HG03565 (cell line): ENCODE results near the gene GSC2.

Experiments
- ATAC-seq: cut with Tn5 transposase; IDR thresholded peaks from one replicate; pipeline ENCODE4 v1.9.1; 2021; ENCODE audit warnings: mild to moderate bottlenecking, moderate library complexity; ENCODE audit not compliant: unreplicated experiment

Gene GSC2

DNA sequence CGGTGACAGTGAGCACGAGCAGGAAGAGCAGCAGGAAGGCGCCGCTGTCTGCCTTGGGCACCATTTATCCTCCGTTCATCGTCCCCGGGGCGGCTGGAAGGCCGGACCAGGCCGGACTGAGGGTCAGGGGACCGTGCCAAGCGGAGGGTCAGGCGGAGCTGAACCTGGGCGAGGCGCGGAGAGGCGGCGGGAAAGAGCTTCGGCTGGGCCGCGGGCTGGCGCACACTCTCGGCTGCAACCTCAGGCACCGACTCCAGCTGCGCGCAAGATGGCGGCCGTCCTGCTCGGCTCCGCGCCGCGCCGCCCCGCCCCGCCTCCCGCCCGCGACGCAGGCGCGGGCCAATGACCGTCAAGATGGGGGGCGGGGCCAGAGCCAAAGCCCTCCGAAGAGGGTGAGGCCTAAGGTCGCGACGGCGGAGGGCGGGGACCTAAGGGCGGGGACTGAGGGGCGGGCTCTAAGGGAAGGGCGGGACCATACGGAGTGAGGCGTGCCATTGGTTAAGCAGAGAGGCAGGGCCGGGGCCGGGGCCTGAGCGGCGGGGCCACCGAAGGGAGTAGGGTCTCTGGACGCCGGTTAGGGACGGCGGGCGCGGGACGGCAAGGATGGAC lies 27.8 kb downstream of the GSC2 start, which contains the start of gene DGCR2:
TSS of gene DGCR2 (minus strand) at position 270 of the 609 bp plus-strand sequence. CDS start at position 64, 206 bp downstream.
- ATAC-seq: peak; percentile 67

DNA sequence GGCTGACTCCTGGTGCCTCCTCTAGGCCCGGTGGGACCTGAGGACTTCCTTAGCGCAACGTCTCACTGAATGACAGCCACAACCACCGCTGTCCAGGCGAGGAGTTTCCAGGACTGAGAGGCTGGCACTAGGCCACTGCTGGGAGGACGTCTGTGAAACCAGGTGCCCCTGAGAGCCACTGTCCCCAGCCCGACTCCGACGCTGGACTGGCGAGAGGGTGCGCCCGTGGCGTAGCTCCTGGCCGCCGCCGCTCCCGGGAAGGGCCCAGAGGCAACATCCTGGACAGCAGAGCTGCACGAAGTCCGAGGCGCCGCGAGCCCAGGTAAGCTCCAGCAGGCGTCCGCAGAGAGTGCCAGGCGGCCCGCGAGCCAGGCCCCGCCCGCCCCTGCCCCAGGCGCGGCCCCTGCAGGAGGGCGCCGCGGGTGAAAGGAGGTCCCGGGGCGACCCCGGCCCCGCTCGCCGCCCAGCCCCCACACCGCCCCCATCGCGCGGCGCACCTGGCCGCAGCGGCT lies 28.4 kb downstream of the GSC2 start:
- peak; percentile 12 for ATAC-seq

DNA sequence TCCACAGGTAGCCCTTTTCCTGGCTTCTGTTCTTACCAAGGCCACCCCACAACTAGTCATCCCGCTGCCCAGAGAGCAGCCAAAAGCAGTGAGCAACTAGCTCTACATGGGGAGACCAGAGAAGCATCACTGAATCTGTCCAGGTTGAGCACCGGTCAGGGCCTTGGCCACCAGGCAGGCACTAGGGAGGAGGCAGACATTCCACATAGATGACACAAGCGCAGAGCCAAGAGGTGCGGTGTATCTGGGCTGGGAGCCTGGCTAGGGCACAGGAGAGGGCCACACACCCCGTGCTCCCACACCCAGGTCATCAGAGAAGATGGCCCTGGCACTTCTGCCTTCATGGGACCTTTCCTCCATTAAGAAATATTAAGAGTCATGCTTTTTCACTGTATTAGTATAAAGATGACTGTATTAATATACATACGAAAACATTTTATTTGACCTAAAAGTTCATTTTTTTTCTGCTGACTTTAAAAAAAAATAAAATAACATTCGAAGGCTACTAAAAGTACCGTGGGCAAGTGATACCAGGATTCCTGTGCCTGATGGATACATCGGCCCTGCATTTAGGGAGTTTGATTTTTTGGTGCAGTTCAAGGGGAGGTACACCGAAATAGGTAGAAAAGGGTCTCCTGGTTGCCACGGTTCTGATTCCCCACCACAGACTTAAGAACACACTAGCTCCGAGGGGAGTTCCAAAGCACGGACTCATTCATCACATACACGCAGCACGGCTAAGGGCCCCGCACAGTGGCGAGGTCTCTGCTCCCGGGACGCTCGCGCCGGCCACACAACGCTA lies 29.1 kb downstream of the GSC2 start:
- ATAC-seq: no peak

- ATAC-seq: no peak
Observed at GRCh38 chr22:19119949-19120348, 30.1 kb downstream of the GSC2 start.

DNA sequence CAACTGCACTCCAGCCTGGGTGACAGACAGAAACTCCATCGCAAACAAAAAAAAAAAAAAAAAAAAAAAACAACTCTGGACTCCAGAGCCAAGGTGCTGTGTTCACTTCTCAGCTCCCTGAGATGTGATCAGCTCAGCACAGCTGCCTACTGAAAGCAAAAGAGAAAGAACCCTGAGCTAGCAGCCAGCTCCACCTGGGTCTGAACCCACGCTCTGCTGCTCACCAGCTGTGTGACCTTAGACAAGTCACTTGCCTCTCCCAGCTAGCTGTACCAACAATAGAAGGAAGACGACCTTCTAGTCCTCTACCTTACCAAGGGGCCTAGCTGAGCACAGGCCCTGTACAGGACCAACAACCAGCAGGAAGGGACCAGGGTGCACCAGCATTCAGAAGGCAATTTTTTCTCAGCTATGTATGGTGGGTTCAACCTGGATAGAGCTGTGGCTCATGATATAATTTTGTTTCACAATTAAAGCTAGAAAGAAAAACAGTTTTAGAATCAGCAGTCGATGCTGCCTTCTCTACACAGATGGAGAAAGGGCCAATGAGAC lies 31.7 kb downstream of the GSC2 start:
- peak; percentile 29 for ATAC-seq

DNA sequence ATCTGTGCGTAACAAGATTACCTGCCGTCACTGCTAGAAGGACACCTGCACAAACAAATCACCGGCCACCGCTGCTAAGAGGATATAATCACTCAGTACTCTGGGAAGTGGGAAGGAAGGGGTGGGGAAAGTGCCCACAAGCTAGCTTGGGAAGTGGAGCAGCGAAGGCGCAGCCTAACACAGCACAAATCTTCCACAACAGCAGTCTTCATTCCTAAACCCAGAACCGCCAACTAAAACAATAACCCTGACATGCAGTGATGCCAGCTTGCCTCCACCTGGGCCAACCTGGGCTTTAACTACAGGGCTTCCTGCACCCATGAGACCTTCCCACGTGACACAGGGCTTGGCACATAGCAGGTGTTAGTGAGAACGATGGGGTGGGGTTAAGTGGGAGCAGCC lies 33.0 kb downstream of the GSC2 start:
- ATAC-seq: no peak

DNA sequence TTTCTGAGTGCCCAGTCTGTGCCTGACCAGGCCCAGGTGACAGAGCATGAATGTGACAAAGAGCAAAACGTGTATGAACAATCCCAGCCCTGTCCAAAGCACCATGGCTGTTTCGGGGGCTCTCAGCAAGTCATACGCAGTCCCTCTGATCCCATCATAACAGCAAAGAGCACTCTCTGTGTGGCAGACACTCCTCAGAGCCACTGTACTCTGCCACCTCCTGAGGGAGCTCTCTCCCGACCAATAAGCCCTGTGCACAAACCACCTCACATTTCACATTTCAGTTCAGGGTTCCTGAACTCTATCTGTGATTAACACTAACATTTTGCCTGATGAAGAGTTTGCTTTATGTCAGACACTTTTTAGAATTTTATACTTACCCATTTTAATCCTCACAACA lies 34.5 kb downstream of the GSC2 start:
- ATAC-seq: no peak

DNA sequence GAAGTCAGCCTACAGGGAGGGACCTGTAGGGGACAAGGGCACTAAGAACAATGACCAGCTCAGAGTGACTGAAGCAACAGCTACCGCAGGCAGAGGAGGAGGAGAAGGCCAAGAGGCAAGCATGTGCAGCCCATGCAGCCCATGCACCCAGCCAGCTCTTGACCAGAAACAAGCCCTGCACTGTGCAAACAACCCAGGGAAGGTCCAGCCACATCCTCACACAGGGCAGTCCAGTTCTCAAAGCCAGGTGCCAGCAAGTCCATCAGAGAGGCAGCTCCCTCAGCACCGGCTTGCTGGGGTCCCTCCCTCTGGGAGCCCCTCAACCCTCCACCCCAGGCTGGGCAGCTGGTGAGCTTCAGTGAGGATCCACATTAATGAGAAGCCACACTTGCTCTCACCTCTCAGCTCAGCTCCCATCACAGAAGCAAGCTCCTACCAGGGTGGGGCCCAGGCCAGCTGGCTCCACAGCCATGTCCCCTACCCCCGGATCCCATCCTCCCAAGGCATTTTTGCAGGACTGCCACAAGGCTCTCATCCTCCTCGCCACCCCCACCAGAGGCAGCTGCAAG lies 35.0 kb downstream of the GSC2 start:
- no peak for ATAC-seq

GRCh38 chr22:19113429-19113828 lies 36.7 kb downstream of the GSC2 start:
- ATAC-seq: no peak

DNA sequence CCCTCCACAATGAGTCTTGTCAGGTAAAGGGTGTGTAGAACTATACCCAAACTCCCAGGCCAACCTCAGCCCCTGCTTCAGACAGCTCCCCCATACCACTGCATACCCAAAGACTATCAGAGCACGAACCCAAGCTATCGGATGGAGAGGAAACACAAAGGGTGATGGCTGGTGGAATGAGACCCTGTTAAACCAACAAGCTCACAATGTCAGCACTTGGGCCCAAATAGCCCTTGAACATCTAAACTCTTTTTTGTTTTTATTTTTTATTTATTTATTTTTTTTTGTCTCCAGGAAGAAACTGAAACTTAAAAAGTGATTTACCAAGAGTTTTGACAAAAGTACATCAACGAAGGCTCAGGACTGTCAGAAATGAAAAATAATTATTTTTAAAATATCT lies 38.5 kb downstream of the GSC2 start:
- ATAC-seq: no peak

DNA sequence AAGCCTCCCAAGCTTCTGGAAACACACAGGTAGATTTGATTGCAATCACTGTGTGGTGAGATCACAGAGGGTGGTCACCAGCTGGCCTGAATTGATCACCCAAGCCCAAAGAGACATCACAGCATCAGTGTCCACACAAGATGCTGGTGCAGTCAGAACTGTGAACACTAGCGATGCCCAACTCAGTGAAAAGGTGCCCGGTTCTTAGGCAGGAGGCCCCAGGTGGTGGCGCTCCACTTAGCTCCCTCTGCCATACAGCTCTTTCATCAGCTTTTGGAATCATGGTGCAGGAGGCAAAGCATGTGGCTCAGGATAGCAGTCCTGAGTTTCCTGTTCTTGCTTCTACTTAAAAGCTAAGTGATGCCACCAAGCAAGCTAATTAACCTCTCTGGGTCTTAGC lies 39.0 kb downstream of the GSC2 start:
- ATAC-seq: no peak

GRCh38 chr22:19110646-19111045 lies 39.4 kb downstream of the GSC2 start:
- ATAC-seq: no peak

DNA sequence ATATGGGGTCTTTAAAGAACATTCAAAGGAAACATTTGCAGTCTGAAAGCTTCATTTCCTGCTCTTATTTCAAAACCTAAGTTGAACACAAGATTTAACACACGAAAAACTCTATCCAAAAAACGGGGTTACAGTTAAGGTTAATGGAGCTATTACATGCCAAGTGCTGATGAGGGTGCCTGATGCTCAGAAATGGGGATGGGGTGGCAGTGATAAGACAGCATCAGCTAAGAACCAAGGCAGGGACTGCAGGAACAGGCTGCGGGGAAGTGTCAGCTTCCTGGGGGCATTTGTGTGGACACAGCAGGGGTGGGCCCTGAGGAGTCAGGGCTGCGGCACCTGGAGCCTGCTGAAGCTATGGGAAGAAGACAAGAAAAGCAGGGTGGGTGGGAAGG lies 40.0 kb downstream of the GSC2 start:
- no peak for ATAC-seq

DNA sequence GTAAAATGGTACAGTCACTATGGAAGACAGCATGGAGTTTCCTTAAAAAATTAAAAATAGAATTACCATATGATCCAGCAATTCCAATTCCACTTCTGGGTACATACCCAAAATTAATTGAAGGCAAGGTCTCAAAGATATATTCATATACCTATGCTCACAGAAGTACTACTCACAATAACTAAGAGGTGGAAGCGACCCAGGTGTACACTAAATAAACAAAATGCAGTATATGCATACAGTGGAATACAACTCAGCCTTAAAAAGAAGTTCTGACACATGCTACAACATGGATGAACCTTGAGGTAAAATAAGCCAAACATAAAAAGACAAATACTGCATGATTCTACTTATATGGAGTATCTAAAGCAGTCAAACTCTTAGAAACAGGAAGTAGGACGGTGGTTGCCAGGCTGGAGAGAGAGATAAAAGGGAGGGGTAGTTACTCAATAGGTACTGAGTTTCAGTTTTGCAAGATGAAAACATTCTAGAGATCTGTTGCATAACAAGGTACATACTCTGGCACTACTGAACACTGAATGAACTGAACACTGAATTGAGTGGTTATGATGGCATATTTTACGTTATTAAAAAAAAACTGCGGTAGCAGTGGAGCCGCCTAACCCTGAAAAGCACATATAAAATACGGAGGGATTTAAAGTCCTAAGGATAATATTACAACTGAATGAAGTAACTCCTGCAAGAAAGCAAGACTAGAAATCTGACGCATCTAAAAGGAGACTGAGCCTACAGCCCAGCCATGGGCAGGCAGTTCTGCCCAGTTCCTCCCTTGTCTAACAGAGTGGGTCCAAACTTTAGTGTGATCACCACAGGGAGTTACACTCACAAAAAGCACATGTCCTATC lies 40.7 kb downstream of the GSC2 start:
- ATAC-seq: peak; percentile 72

DNA sequence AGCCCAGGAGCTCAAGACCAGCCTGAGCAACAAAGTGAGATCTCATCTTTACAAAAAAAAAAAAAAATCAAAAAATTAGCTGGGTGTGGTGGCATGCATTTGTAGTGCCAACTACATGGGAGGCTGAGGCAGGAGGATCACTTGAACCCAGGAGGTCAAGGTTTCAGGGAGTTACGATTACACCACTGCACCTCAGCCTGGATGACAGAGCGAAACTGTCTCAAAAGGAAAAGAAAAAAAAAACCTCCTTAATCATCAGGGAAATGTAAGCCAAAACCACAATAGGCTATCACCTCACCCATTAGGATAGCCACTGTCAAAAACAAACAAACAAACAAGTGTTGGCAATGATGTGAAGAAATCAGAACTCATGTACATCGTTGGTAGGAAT lies 41.3 kb downstream of the GSC2 start:
- ATAC-seq: no peak

GRCh38 chr22:19107730-19108074 lies 42.4 kb downstream of the GSC2 start:
- no peak for ATAC-seq

DNA sequence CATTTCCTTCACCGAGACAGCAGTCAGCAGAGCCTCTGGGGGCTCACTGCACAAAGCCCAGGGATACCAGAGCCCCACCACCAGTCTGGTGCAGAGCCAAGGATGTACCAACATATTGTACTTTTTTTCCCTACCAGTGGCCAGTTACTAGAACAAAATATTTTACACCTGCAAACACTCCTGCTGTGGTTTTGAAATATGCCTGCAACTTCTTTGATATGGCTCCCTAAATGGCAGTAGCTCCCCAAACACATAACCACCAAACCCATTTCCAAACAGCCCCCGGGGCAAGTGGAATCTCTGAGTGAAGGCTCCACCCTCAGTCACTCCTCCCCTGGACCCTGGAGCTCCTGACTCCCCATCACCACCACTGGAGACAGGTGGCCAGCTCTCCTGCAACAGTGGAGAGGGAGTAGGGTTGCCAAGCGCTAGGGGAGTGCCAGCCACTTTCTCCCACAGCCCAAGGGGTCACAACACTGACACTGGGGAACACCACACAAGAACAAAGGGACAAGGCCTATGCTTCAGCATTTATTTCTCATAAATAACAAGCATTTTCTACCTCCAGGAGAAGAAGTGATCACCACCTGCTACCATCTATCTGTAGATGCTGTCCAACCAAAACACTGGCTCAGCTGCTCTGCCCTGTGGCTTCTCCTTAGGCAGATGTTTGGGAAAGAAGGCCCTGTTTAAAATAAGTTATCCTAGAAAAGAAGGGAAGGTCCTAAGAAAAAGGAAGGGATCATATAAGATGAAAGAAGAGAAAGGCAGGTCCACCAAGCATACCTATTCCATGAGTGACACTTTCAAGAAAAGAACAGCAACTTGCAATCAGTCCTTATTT lies 43.0 kb downstream of the GSC2 start:
- ATAC-seq: no peak

- no peak for ATAC-seq
Observed at GRCh38 chr22:19105867-19106802, 44.0 kb downstream of the GSC2 start.

- no peak for ATAC-seq
Observed at GRCh38 chr22:19105456-19105855, 44.6 kb downstream of the GSC2 start.
